ENCODE measurements around the gene DYNLT4. TPM values are rescaled to one million over a fixed set of nuclear protein-coding genes. Genes with fewer than 3 reads are reported as not detected.

Gene DYNLT4
- total RNA-seq, 2 donors from 2014 or later, result not detected

- no peak for TF ChIP-seq CTCF (IDR thresholded peaks at IDR 0.05)
- ATAC-seq (ENCODE audit: insufficient number of reproducible peaks, low FRiP score, low read depth), result no peak
- Histone ChIP-seq H3K27me3 (replicated peaks; ENCODE audit: insufficient read depth) (no peaks in the 10 kb centered on the region), H3K9me3 (no peaks in the 10 kb centered on the region), H3K36me3 (no peaks in the 10 kb centered on the region), H3K27ac (no peak overlapping the region), H3K4me1 (ENCODE audit: control insufficient read depth in 1 of 2, low read depth in 2 of 2) (peaks cover 3 to 32% of the 10 kb centered on the region in 2 donors), H3K4me3 (no peak overlapping the region)
- DNase-seq (ENCODE audit: low spot score), result no peak
Measured at GRCh38 chr1:44822131-44822701, 15.1 kb upstream of the DYNLT4 start.

- no peaks in the 10 kb centered on the region for H3K27me3 ChIP-seq (replicated peaks; ENCODE audit: insufficient read depth)
- no peak for TF ChIP-seq CTCF (IDR thresholded peaks at IDR 0.05)
- ATAC-seq (ENCODE audit: insufficient number of reproducible peaks, low FRiP score, low read depth) (no peak), DNase-seq (ENCODE audit: low spot score) (no peak)
- peaks cover 3 to 32% of the 10 kb centered on the region in 2 donors for H3K4me1 ChIP-seq (ENCODE audit: control insufficient read depth in 1 of 2, low read depth in 2 of 2)
- H3K9me3 ChIP-seq, result no peaks in the 10 kb centered on the region
- H3K4me3 ChIP-seq, result no peak overlapping the region
- peak overlapping the region; percentile 91 to 97 for H3K27ac ChIP-seq
- H3K36me3 ChIP-seq, result no peaks in the 10 kb centered on the region
Measured at GRCh38 chr1:44821240-44821715, 14.1 kb upstream of the DYNLT4 start.

- no peaks in the 10 kb centered on the region for H3K9me3 ChIP-seq
Measured at GRCh38 chr1:44820328-44821239, 13.4 kb upstream of the DYNLT4 start.

GRCh38 chr1:44819608-44820327 is 12.6 kb upstream of the DYNLT4 start:
- peak overlapping the region; percentile 77 for H3K4me3 ChIP-seq
- peak overlapping the region; percentile 91 to 97 for H3K27ac ChIP-seq
- ATAC-seq (ENCODE audit: insufficient number of reproducible peaks, low FRiP score, low read depth) (peak; percentile 68), DNase-seq (ENCODE audit: low spot score) (no peak)
- H3K27me3 ChIP-seq (replicated peaks; ENCODE audit: insufficient read depth), result no peaks in the 10 kb centered on the region
- H3K4me1 ChIP-seq (ENCODE audit: control insufficient read depth in 1 of 2, low read depth in 2 of 2), result peaks cover 3 to 32% of the 10 kb centered on the region in 2 donors
- TF ChIP-seq CTCF (IDR thresholded peaks at IDR 0.05), result no peak
- H3K36me3 ChIP-seq, result no peaks in the 10 kb centered on the region
- no peaks in the 10 kb centered on the region for H3K9me3 ChIP-seq

More at GRCh38 chr1:44820328-44821239, 13.4 kb upstream of the DYNLT4 start:
- H3K27me3 ChIP-seq (replicated peaks; ENCODE audit: insufficient read depth), result no peaks in the 10 kb centered on the region
- peak overlapping the region; percentile 91 to 97 for H3K27ac ChIP-seq
- no peak for DNase-seq (ENCODE audit: low spot score)
- no peak for TF ChIP-seq CTCF (IDR thresholded peaks at IDR 0.05)
- H3K36me3 ChIP-seq, result no peaks in the 10 kb centered on the region
- H3K4me1 ChIP-seq (ENCODE audit: control insufficient read depth in 1 of 2, low read depth in 2 of 2), result peaks cover 3 to 32% of the 10 kb centered on the region in 2 donors
- ATAC-seq (ENCODE audit: insufficient number of reproducible peaks, low FRiP score, low read depth), result no peak
- H3K4me3 ChIP-seq, result peak overlapping the region; percentile 77
